GM18861 (cell line): ENCODE data around the gene ZNF385A.
"Not testable (repeated sequence)": the region's sequence is repeated elsewhere in the genome, so short reads cannot be mapped to it uniquely, and the experiment has no call there.

Source experiments
- ATAC-seq: cut with Tn5 transposase; IDR thresholded peaks from one replicate; pipeline ENCODE4 v1.9.1; 2021; ENCODE audit not compliant: unreplicated experiment

ZNF385A gene

DNA sequence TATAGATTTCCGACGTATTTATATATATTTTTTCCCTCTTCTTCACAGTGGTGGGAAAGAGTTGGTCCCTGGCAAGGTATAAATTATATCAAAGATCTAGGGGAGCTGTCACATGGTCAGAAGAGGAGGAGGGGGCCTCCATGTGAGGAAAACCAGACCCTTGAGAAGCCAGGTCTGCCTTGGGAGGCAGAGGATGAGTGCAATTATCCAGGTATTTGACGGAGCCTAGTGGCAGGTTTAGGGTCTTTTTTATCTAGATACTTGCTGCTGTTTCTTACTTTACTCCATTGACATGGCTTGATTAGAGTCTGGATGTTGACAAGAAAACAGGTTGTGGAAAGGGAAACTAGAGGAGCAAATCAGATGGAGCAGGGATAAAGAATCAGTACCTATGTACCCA, 54.1 kb downstream of the ZNF385A start:
- ATAC-seq = no peak

DNA sequence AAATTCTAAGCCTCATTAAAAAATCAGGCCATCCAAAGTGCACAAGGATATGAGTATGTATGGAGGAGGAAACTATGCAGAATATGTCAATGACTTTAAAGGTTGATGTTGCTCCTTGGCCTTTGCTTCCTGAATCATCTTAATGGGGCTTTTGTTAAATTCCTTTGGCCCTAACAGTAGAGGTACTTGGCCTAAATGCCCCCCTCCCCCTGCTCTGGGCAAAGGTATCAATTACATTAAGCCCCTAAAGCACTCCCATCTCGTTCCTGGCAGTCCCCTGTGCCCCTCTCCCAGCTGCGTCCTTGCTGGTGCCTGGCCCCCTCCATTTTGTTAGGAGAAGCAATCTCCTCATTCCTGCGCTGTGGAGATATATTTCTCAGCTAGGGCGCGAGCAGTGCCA, 54.8 kb downstream of the ZNF385A start:
- no peak for ATAC-seq

GRCh38 chr12:54328595-54329337, 55.8 kb downstream of the ZNF385A start:
- no peak for ATAC-seq

DNA sequence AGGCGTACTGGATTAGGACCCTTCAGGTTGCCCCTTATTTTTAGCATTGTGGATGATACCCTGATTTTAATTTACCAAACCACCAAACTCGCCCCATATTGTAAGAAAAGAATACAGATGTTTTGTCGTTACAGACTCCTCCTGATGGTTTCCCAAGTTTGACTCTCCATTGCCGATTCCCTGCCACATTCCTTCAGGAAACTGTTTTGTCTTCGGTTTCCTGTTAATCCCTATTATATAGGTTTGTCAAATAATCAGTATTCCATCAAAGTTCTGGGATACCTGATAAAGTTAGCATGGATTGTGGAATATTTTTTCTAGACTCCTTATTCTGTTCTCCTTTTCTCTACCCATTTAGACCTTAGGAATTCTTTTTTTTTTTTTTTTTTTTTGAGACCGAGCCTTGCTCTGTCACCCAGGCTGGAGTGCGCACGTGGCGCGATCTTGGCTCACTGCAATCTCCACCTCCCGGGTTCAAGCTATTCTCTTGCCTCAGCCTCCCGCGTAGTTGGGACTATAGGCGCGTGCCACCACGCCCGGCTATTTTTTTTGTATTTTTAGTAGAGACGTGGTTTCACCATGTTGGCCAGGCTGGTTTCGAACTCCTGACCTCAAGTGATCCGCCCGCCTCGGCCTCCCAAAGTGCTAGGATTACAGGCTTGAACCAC, 59.0 kb downstream of the ZNF385A start:
- ATAC-seq = not testable (repeated sequence)

- ATAC-seq = peak; percentile 98
Measured at GRCh38 chr12:54324617-54325441, 59.7 kb downstream of the ZNF385A start, which contains the start of gene COPZ1. Gene COPZ1 (plus strand): TSS chr12:54325131. CDS start chr12:54325164, 33 bp downstream.

- no peak for ATAC-seq
Measured at GRCh38 chr12:54321363-54321762, 63.2 kb downstream of the ZNF385A start.
